Measurements from ENCODE around the gene VAV2. TPM values are rescaled to one million over a fixed set of nuclear protein-coding genes. Genes with fewer than 3 reads are reported as not detected.

Gene VAV2, protein sequence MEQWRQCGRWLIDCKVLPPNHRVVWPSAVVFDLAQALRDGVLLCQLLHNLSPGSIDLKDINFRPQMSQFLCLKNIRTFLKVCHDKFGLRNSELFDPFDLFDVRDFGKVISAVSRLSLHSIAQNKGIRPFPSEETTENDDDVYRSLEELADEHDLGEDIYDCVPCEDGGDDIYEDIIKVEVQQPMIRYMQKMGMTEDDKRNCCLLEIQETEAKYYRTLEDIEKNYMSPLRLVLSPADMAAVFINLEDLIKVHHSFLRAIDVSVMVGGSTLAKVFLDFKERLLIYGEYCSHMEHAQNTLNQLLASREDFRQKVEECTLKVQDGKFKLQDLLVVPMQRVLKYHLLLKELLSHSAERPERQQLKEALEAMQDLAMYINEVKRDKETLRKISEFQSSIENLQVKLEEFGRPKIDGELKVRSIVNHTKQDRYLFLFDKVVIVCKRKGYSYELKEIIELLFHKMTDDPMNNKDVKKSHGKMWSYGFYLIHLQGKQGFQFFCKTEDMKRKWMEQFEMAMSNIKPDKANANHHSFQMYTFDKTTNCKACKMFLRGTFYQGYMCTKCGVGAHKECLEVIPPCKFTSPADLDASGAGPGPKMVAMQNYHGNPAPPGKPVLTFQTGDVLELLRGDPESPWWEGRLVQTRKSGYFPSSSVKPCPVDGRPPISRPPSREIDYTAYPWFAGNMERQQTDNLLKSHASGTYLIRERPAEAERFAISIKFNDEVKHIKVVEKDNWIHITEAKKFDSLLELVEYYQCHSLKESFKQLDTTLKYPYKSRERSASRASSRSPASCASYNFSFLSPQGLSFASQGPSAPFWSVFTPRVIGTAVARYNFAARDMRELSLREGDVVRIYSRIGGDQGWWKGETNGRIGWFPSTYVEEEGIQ
- polyA plus RNA-seq (2013, experiment 1 of 2), result 18.5 TPM
- 18.8 TPM for polyA plus RNA-seq (2013, experiment 2 of 2)

- no CpG with 5 or more reads among the region's 124 CpGs for WGBS, 2 donors (ENCODE audit: extremely low coverage in 2 of 2, insufficient read length in 2 of 2, insufficient replicate concordance in 1 of 2)
Measured at GRCh38 chr9:133991964-133992779, at the start of gene VAV2. VAV2 (minus strand) TSS chr9:133992324; CDS start chr9:133992278, 46 bp downstream.

DNA sequence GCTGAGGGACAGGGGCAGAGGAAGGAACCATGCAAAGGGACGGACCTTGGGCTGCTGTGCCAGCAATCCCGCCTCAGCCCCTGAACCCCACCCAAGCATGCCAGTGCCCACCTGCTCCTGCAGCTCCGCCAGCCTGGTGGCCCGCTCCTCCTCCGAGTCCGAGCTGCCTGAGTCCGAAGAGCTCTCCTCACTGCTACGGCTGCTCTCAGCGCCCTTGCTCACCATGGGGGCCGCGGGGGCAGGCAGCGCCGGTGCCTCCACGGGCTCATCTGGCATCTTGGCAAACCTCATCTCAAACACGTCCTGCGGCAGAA is 49.5 kb upstream of the VAV2 start:
- DNase-seq (ENCODE audit: low spot score), result no peak
- H3K14ac ChIP-seq (ENCODE audit: low read length), result no peak overlapping the region
- H3K27me3 ChIP-seq (ENCODE audit: control insufficient read depth in 3 of 3, insufficient read depth in 3 of 3, low read depth in 1 of 3, low read length in 3 of 3), result no peaks in the 10 kb centered on the region
- no peak overlapping the region for H3K9ac ChIP-seq (ENCODE audit: low read depth, low read length, poor library complexity)
- H2AFZ ChIP-seq (ENCODE audit: low read length), result no peak overlapping the region
- no peak overlapping the region for H3K23ac ChIP-seq (ENCODE audit: low read depth, low read length, poor library complexity)
- no peak overlapping the region for H4K8ac ChIP-seq (ENCODE audit: low read depth, low read length)
- no peaks in the 10 kb centered on the region for H3K9me3 ChIP-seq (replicated peaks in 1 of 2; ENCODE audit: control insufficient read depth in 2 of 2, insufficient read depth in 1 of 2, low read depth in 1 of 2, low read length in 2 of 2)
- no peak overlapping the region for H3K4me3 ChIP-seq (ENCODE audit: low read length in 2 of 2)
- H3K27ac ChIP-seq (replicated peaks; ENCODE audit: low read length), result no peak overlapping the region
- H2BK120ac ChIP-seq (ENCODE audit: low read depth, low read length), result no peak overlapping the region
- no peak overlapping the region for H3K18ac ChIP-seq (ENCODE audit: low read length)
- H3K79me1 ChIP-seq (ENCODE audit: low read depth, low read length), result peaks cover 6% of the 10 kb centered on the region
- no peak overlapping the region for H3K4me2 ChIP-seq (ENCODE audit: insufficient read depth, low read length, poor library complexity, severe bottlenecking)
- no peaks in the 10 kb centered on the region for H3K4me1 ChIP-seq (ENCODE audit: control insufficient read depth in 2 of 2, insufficient read depth in 1 of 2, low read depth in 1 of 2, low read length in 2 of 2)
- H2AK5ac ChIP-seq (ENCODE audit: low read depth, low read length), result no peak overlapping the region
- H3K36me3 ChIP-seq (replicated peaks in 1 of 2; ENCODE audit: control insufficient read depth in 2 of 2, insufficient read depth in 2 of 2, low read length in 2 of 2), result peaks cover 65 to 98% of the 10 kb centered on the region in 2 donors
- H2BK5ac ChIP-seq (ENCODE audit: low read length), result peak overlapping the region; percentile 29
- H2BK15ac ChIP-seq (ENCODE audit: low read length), result no peak overlapping the region
- H4K91ac ChIP-seq (ENCODE audit: low read depth, low read length, poor library complexity), result no peak overlapping the region
- WGBS, 2 donors (ENCODE audit: extremely low coverage in 2 of 2, insufficient read length in 2 of 2, insufficient replicate concordance in 1 of 2), result no CpG with 5 or more reads among the region's 16 CpGs
- H3K4ac ChIP-seq (ENCODE audit: low read length), result no peak overlapping the region
- peak overlapping the region; percentile 46 for H2BK12ac ChIP-seq (ENCODE audit: low read length)

More at GRCh38 chr9:133991964-133992779, at the start of gene VAV2:
- Histone ChIP-seq H2BK15ac (ENCODE audit: low read length) (peak within 1 kb of the TSS; percentile 44), H3K4me2 (ENCODE audit: insufficient read depth, low read length, poor library complexity, severe bottlenecking) (peak within 1 kb of the TSS; percentile 90), H3K23ac (ENCODE audit: low read depth, low read length, poor library complexity) (peak within 1 kb of the TSS; percentile 87), H3K79me1 (ENCODE audit: low read depth, low read length) (peaks cover 21% of the 10 kb centered on the region), H3K27ac (replicated peaks; ENCODE audit: low read length) (peak within 1 kb of the TSS; percentile 62), H4K91ac (ENCODE audit: low read depth, low read length, poor library complexity) (peak within 1 kb of the TSS; percentile 92), H2BK120ac (ENCODE audit: low read depth, low read length) (peak within 1 kb of the TSS; percentile 87), H3K4me1 (ENCODE audit: control insufficient read depth in 2 of 2, insufficient read depth in 1 of 2, low read depth in 1 of 2, low read length in 2 of 2) (peaks cover 22 to 25% of the 10 kb centered on the region in 2 donors), H3K27me3 (ENCODE audit: control insufficient read depth in 3 of 3, insufficient read depth in 3 of 3, low read depth in 1 of 3, low read length in 3 of 3) (no peaks in the 10 kb centered on the region), H3K18ac (ENCODE audit: low read length) (peak within 1 kb of the TSS; percentile 98), H3K36me3 (replicated peaks in 1 of 2; ENCODE audit: control insufficient read depth in 2 of 2, insufficient read depth in 2 of 2, low read length in 2 of 2) (peaks cover 3 to 8% of the 10 kb centered on the region in 2 donors), H3K9me3 (replicated peaks in 1 of 2; ENCODE audit: control insufficient read depth in 2 of 2, insufficient read depth in 1 of 2, low read depth in 1 of 2, low read length in 2 of 2) (no peaks in the 10 kb centered on the region), H2BK12ac (ENCODE audit: low read length) (peak within 1 kb of the TSS; percentile 58), H4K8ac (ENCODE audit: low read depth, low read length) (no peak within 1 kb of the TSS), H3K4me3 (ENCODE audit: low read length in 2 of 2) (peak within 1 kb of the TSS; percentile 92 to 97), H2BK5ac (ENCODE audit: low read length) (peak within 1 kb of the TSS; percentile 93), H2AFZ (ENCODE audit: low read length) (peak within 1 kb of the TSS; percentile 96), H3K9ac (ENCODE audit: low read depth, low read length, poor library complexity) (peak within 1 kb of the TSS; percentile 94), H3K4ac (ENCODE audit: low read length) (peak within 1 kb of the TSS; percentile 23), H2AK5ac (ENCODE audit: low read depth, low read length) (peak within 1 kb of the TSS; percentile 100), H3K14ac (ENCODE audit: low read length) (peak within 1 kb of the TSS; percentile 75)
- DNase-seq (ENCODE audit: low spot score), result peak; percentile 56

DNA sequence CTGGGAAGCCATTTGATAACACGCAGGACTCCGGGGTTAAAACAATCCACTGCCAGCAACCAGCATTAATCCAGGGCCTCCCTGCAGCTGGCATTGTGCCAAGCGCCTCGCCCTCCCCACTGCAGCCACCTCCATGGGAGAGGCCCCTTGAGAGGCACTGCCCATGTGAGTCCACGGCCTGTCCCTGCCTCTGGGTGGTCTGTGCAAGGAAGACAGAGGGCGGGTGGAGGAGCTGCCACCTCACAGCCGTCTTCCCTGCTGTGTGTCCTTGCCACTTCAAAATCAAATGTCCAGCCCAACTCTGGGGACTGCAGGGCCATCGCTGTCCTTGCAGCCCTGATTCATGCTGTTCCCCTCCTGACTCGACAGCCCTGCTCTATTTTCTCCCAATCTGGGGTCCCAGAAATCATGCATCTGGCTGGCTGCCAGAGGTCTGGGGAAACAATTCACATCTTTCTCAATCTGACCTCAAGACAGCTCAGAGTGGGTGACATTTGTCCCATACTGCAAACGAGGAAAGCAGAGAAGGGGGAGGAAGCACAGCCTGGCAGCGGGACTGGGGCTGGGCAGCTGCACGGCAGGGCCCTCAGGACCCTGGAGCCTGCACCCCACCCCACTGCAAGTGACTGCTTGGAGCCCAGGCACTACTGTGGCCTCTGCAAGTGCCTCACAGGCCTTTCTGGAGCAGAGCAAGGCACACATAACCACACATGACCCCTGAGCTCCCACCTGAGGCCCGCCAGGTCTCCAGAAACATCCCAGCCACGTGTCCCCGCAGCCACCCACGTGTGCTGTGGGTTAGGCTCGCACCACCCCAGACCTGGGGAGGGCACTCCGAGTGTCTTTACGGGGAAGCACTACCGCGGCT is 48.9 kb upstream of the VAV2 start:
- DNase-seq (ENCODE audit: low spot score), result no peak
- Histone ChIP-seq H3K18ac (ENCODE audit: low read length) (peak overlapping the region; percentile 13), H3K4me3 (ENCODE audit: low read length in 2 of 2) (no peak overlapping the region), H3K4ac (ENCODE audit: low read length) (no peak overlapping the region), H3K36me3 (replicated peaks in 1 of 2; ENCODE audit: control insufficient read depth in 2 of 2, insufficient read depth in 2 of 2, low read length in 2 of 2) (peaks cover 63 to 98% of the 10 kb centered on the region in 2 donors), H4K91ac (ENCODE audit: low read depth, low read length, poor library complexity) (no peak overlapping the region), H2BK15ac (ENCODE audit: low read length) (no peak overlapping the region), H3K4me2 (ENCODE audit: insufficient read depth, low read length, poor library complexity, severe bottlenecking) (no peak overlapping the region), H3K27me3 (ENCODE audit: control insufficient read depth in 3 of 3, insufficient read depth in 3 of 3, low read depth in 1 of 3, low read length in 3 of 3) (no peaks in the 10 kb centered on the region), H2BK12ac (ENCODE audit: low read length) (no peak overlapping the region), H2AFZ (ENCODE audit: low read length) (no peak overlapping the region), H3K9ac (ENCODE audit: low read depth, low read length, poor library complexity) (no peak overlapping the region), H4K8ac (ENCODE audit: low read depth, low read length) (no peak overlapping the region), H2AK5ac (ENCODE audit: low read depth, low read length) (no peak overlapping the region), H2BK5ac (ENCODE audit: low read length) (peak overlapping the region; percentile 29), H3K9me3 (replicated peaks in 1 of 2; ENCODE audit: control insufficient read depth in 2 of 2, insufficient read depth in 1 of 2, low read depth in 1 of 2, low read length in 2 of 2) (no peaks in the 10 kb centered on the region), H3K23ac (ENCODE audit: low read depth, low read length, poor library complexity) (no peak overlapping the region), H3K4me1 (ENCODE audit: control insufficient read depth in 2 of 2, insufficient read depth in 1 of 2, low read depth in 1 of 2, low read length in 2 of 2) (no peaks in the 10 kb centered on the region), H3K14ac (ENCODE audit: low read length) (no peak overlapping the region), H3K27ac (replicated peaks; ENCODE audit: low read length) (no peak overlapping the region), H2BK120ac (ENCODE audit: low read depth, low read length) (no peak overlapping the region), H3K79me1 (ENCODE audit: low read depth, low read length) (peaks cover 6% of the 10 kb centered on the region)
- no CpG with 5 or more reads among the region's 21 CpGs for WGBS, 2 donors (ENCODE audit: extremely low coverage in 2 of 2, insufficient read length in 2 of 2, insufficient replicate concordance in 1 of 2)

Data from neuronal stem cell (in vitro differentiated cells).